Mesenchymal stem cell (in vitro differentiated cells and primary cell): ENCODE data around the gene GALR1.

Experiments used
- DNase-seq: peaks from one replicate; pipeline ENCODE4 v3.0.0-alpha.2; 2013
- H2AFZ ChIP-seq: one replicate; pipeline ENCODE4 v1.6.1; 2013; ENCODE audit warnings: low read depth, mild to moderate bottlenecking, control low read depth, inconsistent platforms, low read length, moderate library complexity
- H2AK5ac ChIP-seq: 2 replicates; pipeline ENCODE4 v1.6.1; 2013; ENCODE audit warnings: low read length, moderate library complexity, mild to moderate bottlenecking, inconsistent platforms; ENCODE audit not compliant: severe bottlenecking
- H2BK120ac ChIP-seq: one replicate; pipeline ENCODE4 v1.6.1; 2013; ENCODE audit warnings: low read depth, mild to moderate bottlenecking, inconsistent platforms, low read length, moderate library complexity
- H2BK12ac ChIP-seq, 2 experiments: one replicate each; pipeline ENCODE4 v1.6.1; 2013; ENCODE audit warnings: inconsistent platforms in 2 of 2, low read length in 2 of 2, mild to moderate bottlenecking in 2 of 2, moderate library complexity in 2 of 2, control low read depth in 1 of 2
- H2BK15ac ChIP-seq: one replicate; pipeline ENCODE4 v1.6.1; 2013; ENCODE audit warnings: mild to moderate bottlenecking, low read depth, inconsistent platforms; ENCODE audit not compliant: poor library complexity, severe bottlenecking
- H2BK5ac ChIP-seq: 2 replicates; pipeline ENCODE4 v1.6.1; 2013; ENCODE audit warnings: low read depth, mild to moderate bottlenecking, low read length, control low read depth, inconsistent platforms; ENCODE audit not compliant: poor library complexity, severe bottlenecking
- H3K14ac ChIP-seq, 2 experiments: one replicate each; pipeline ENCODE4 v1.6.1; 2013; ENCODE audit warnings: inconsistent platforms in 2 of 2, low read length in 2 of 2, control low read depth in 1 of 2, mild to moderate bottlenecking in 1 of 2, moderate library complexity in 1 of 2
- H3K18ac ChIP-seq, 2 experiments: one replicate each; pipeline ENCODE4 v1.6.1; 2013; ENCODE audit warnings: inconsistent platforms in 2 of 2, low read length in 2 of 2, control low read depth in 1 of 2, low read depth in 1 of 2, mild to moderate bottlenecking in 1 of 2
- H3K23ac ChIP-seq, 2 experiments: one replicate each; pipeline ENCODE4 v1.6.1; 2013; ENCODE audit warnings: inconsistent platforms in 2 of 2, low read length in 2 of 2, mild to moderate bottlenecking in 2 of 2, moderate library complexity in 2 of 2, control low read depth in 1 of 2
- H3K27ac ChIP-seq: 2 replicates; pipeline ENCODE4 v1.5.1; 2013; ENCODE audit warnings: mild to moderate bottlenecking, moderate library complexity, low read length, control low read depth, inconsistent platforms; ENCODE audit not compliant: poor library complexity, severe bottlenecking
- H3K27me3 ChIP-seq, 2 experiments: 2 replicates each; pipeline versions ENCODE4 v1.6.1 to v1.7.0; 2013; ENCODE audit warnings: low read length in 2 of 2, mild to moderate bottlenecking in 2 of 2, moderate library complexity in 2 of 2, control low read depth in 1 of 2, inconsistent platforms in 1 of 2; ENCODE audit not compliant: control insufficient read depth in 1 of 2, insufficient read depth in 1 of 2
- H3K36me3 ChIP-seq, 2 experiments: 2 replicates each; pipeline versions ENCODE4 v1.6.1 to v1.7.0; 2013; ENCODE audit warnings: low read length in 2 of 2, control low read depth in 1 of 2, inconsistent platforms in 1 of 2, low read depth in 1 of 2, mild to moderate bottlenecking in 1 of 2; ENCODE audit not compliant: insufficient read depth in 2 of 2, control insufficient read depth in 1 of 2
- H3K4ac ChIP-seq, 2 experiments: one replicate each; pipeline ENCODE4 v1.6.1; 2013; ENCODE audit warnings: inconsistent platforms in 2 of 2, low read length in 2 of 2, mild to moderate bottlenecking in 2 of 2, moderate library complexity in 2 of 2, control low read depth in 1 of 2, low read depth in 1 of 2
- H3K4me1 ChIP-seq: 2 replicates; pipeline ENCODE4 v1.6.1; 2013; ENCODE audit warnings: low read depth, low read length, control low read depth; ENCODE audit not compliant: control insufficient read depth, insufficient read depth
- H3K4me2 ChIP-seq: 2 replicates; pipeline ENCODE4 v1.6.1; 2013; ENCODE audit warnings: low read length, mild to moderate bottlenecking, inconsistent platforms; ENCODE audit not compliant: poor library complexity, severe bottlenecking
- H3K4me3 ChIP-seq, 2 experiments: 2 replicates each; pipeline versions ENCODE4 v1.5.1 to v1.7.0; 2013; ENCODE audit warnings: low read length in 2 of 2, mild to moderate bottlenecking in 2 of 2, control low read depth in 1 of 2, low read depth in 1 of 2; ENCODE audit not compliant: insufficient read depth in 1 of 2
- H3K79me1 ChIP-seq: replicated peaks from 2 replicates; pipeline ENCODE4 v1.6.1; 2013; ENCODE audit warnings: mild to moderate bottlenecking, control low read depth, low read length, inconsistent platforms; ENCODE audit not compliant: poor library complexity, severe bottlenecking
- H3K9ac ChIP-seq: 2 replicates; pipeline ENCODE4 v1.7.0; 2013; ENCODE audit warnings: mild to moderate bottlenecking, low read length, moderate library complexity
- H3K9me3 ChIP-seq: 2 replicates; pipeline ENCODE4 v1.7.0; 2013; ENCODE audit warnings: mild to moderate bottlenecking, low read length; ENCODE audit not compliant: control insufficient read depth
- H4K8ac ChIP-seq: one replicate; pipeline ENCODE4 v1.6.1; 2013; ENCODE audit warnings: inconsistent platforms, mild to moderate bottlenecking, low read length, moderate library complexity
- H4K91ac ChIP-seq: one replicate; pipeline ENCODE4 v1.6.1; 2013; ENCODE audit warnings: mild to moderate bottlenecking, low read length, inconsistent platforms
- WGBS: methylation state at CpG from one replicate; pipeline ENCODE4 v1.1.7; 2013; ENCODE audit warnings: mixed read lengths; 5-methylcytosine and 5-hydroxymethylcytosine counted together

GALR1 gene

GRCh38 chr18:77203851-77204250 lies 45.8 kb upstream of the GALR1 start:
- no peak overlapping the region for H2AK5ac ChIP-seq
- no peaks in the 10 kb centered on the region for H3K36me3 ChIP-seq
- no peak overlapping the region for H2AFZ ChIP-seq
- no peak overlapping the region for H3K14ac ChIP-seq
- H3K4ac ChIP-seq: no peak overlapping the region
- peaks cover 12% of the 10 kb centered on the region for H3K4me1 ChIP-seq
- H3K4me2 ChIP-seq: no peak overlapping the region
- no peaks in the 10 kb centered on the region for H3K27me3 ChIP-seq
- no peak overlapping the region for H2BK5ac ChIP-seq
- WGBS: 89% methylated on average over 4 of the region's 4 CpGs
- no peak overlapping the region for H3K27ac ChIP-seq
- H3K9ac ChIP-seq: no peak overlapping the region
- no peak overlapping the region for H4K91ac ChIP-seq
- H3K4me3 ChIP-seq: no peak overlapping the region
- no peaks in the 10 kb centered on the region for H3K79me1 ChIP-seq
- no peak overlapping the region for H2BK120ac ChIP-seq
- no peak for DNase-seq
- no peak overlapping the region for H2BK12ac ChIP-seq
- H3K9me3 ChIP-seq: peaks cover 9% of the 10 kb centered on the region
- H4K8ac ChIP-seq: no peak overlapping the region
- H3K18ac ChIP-seq: no peak overlapping the region
- H2BK15ac ChIP-seq: no peak overlapping the region
- H3K23ac ChIP-seq: no peak overlapping the region

DNA sequence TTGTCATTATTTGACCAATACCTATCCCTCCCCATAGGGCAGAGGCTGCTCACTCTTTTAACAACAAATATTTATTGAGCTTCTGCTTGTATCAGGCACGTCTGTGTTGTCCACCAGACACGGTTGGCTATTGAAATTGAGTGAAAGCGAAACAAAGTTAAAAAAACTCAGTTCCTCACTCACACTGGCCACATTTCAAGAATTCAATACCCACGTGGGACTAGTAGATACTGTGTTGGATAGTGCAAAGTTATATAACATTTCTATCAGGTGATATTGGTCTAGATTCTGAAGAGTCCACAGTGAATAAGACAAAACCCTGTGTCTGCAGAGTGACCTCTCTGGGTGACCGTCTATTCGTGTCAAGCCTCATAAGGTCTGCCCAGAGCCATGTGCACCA lies 43.9 kb upstream of the GALR1 start:
- H3K4me1 ChIP-seq: peaks cover 23% of the 10 kb centered on the region
- peaks cover 9% of the 10 kb centered on the region for H3K9me3 ChIP-seq
- no peak overlapping the region for H4K8ac ChIP-seq
- no peak for DNase-seq
- H2AK5ac ChIP-seq: no peak overlapping the region
- no peak overlapping the region for H3K18ac ChIP-seq
- H3K4me3 ChIP-seq: peak overlapping the region in 1 of 2 experiments; percentile 21
- WGBS: 92% methylated on average over 3 of the region's 6 CpGs
- no peaks in the 10 kb centered on the region for H3K27me3 ChIP-seq
- no peak overlapping the region for H3K23ac ChIP-seq
- H3K36me3 ChIP-seq: no peaks in the 10 kb centered on the region
- H4K91ac ChIP-seq: no peak overlapping the region
- H3K4me2 ChIP-seq: no peak overlapping the region
- no peak overlapping the region for H2BK5ac ChIP-seq
- no peak overlapping the region for H2BK120ac ChIP-seq
- no peak overlapping the region for H3K14ac ChIP-seq
- H2AFZ ChIP-seq: no peak overlapping the region
- no peak overlapping the region for H3K4ac ChIP-seq
- H3K79me1 ChIP-seq: no peaks in the 10 kb centered on the region
- no peak overlapping the region for H2BK15ac ChIP-seq
- H3K9ac ChIP-seq: no peak overlapping the region
- no peak overlapping the region for H3K27ac ChIP-seq
- no peak overlapping the region for H2BK12ac ChIP-seq

GRCh38 chr18:77206676-77207374 lies 42.8 kb upstream of the GALR1 start:
- Histone ChIP-seq H2BK120ac (no peak overlapping the region), H3K9me3 (peaks cover 9% of the 10 kb centered on the region), H2AK5ac (no peak overlapping the region), H3K23ac (no peak overlapping the region), H3K4ac (no peak overlapping the region), H2BK5ac (no peak overlapping the region), H2BK12ac (no peak overlapping the region), H3K79me1 (no peaks in the 10 kb centered on the region), H4K91ac (no peak overlapping the region), H2BK15ac (no peak overlapping the region), H3K27ac (peak overlapping the region; percentile 47), H3K27me3 (no peaks in the 10 kb centered on the region), H3K4me1 (peaks cover 19% of the 10 kb centered on the region), H2AFZ (no peak overlapping the region), H3K4me2 (no peak overlapping the region), H3K36me3 (no peaks in the 10 kb centered on the region), H4K8ac (no peak overlapping the region), H3K18ac (no peak overlapping the region), H3K14ac (no peak overlapping the region), H3K9ac (peak overlapping the region; percentile 76), H3K4me3 (peak overlapping the region in 1 of 2 experiments; percentile 21)
- peak; percentile 31 for DNase-seq
- WGBS: 79% methylated on average over 10 of the region's 10 CpGs

DNA sequence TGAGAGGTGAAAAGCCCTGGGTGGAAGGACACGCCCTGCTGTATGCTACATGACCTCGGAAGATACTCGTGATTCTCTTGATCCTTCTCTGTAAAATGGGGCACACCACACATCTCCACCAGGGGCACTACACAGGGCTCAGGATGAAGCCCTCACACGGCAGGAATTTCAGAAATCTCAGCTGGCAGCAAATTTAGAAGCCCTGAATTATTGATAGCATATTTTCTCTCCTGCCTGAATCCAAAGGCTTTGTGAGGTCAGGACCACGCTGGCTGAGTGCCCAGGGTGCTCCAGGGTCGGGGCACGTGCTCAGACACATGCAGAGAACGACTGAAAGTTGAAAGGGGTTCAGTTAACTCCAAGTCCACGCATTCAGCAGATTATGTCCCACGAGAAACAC lies 42.1 kb upstream of the GALR1 start:
- H2AFZ ChIP-seq: no peak overlapping the region
- peak; percentile 34 for DNase-seq
- no peak overlapping the region for H4K8ac ChIP-seq
- H2BK12ac ChIP-seq: peak overlapping the region in 1 of 2 experiments; percentile 76
- H2AK5ac ChIP-seq: no peak overlapping the region
- H3K79me1 ChIP-seq: no peaks in the 10 kb centered on the region
- WGBS: 75% methylated on average over 10 of the region's 10 CpGs
- no peak overlapping the region for H4K91ac ChIP-seq
- no peak overlapping the region for H3K4me2 ChIP-seq
- no peak overlapping the region for H3K23ac ChIP-seq
- H3K18ac ChIP-seq: no peak overlapping the region
- no peak overlapping the region for H2BK15ac ChIP-seq
- H3K36me3 ChIP-seq: no peaks in the 10 kb centered on the region
- peak overlapping the region; percentile 76 for H3K9ac ChIP-seq
- H3K4me3 ChIP-seq: no peak overlapping the region
- H3K27me3 ChIP-seq: no peaks in the 10 kb centered on the region
- H3K4me1 ChIP-seq: peaks cover 16% of the 10 kb centered on the region
- no peak overlapping the region for H3K14ac ChIP-seq
- H3K27ac ChIP-seq: peak overlapping the region; percentile 55
- no peak overlapping the region for H2BK5ac ChIP-seq
- H3K4ac ChIP-seq: no peak overlapping the region
- peaks cover 9% of the 10 kb centered on the region for H3K9me3 ChIP-seq
- no peak overlapping the region for H2BK120ac ChIP-seq
